ENCODE data around the gene PRKCH. TPM values are rescaled to one million over a fixed set of nuclear protein-coding genes. Genes with fewer than 3 reads are reported as not detected.

PRKCH gene
- polyA plus RNA-seq, 1 donor from 2014 or later = 2.0 TPM

GRCh38 chr14:61460063-61460462 lies 138.7 kb downstream of the PRKCH start:
- no peak overlapping the region for H2AFZ ChIP-seq (ENCODE audit: low read depth, low read length)

DNA sequence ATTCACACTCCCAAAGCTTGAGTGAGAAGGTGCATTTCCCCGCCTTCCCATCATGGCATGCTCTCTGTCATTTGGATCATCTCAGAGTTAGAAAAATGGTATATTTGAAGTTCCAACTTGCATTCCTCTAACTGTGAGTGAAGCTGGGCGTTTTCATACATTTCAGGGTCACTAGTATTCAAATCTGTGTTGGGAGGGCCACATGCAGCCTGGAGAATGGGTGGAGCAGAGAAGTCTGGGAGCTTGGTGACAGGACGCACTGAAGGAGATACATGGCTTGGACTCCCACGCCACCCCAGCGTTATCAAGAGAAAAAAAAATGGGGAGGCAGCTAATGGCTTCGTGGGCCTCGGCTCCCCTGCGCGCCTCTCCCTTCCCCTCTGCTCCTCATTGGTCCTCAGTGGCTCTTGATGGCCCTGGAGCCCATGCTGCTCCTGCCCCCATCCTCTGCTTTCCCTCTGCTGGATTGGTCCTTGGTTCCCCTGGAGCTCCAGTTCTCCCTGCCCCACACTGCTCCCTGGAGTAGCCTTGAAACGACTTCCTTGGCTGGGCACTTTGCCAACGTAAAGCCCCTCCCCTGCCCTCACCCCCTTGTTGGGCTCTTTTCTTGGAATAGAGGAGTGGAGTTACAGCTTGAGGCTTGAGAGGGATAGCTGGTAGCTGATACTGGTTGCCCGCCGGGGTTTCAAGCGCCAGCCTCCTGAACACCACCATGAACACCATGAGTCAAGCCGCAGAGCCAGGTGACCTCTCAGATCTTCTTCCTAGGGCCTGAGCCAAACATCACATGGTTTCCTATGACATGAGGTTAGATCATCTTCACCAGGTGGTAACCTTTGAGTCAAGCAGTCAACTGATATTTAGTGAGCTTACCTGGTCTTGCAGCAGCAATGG lies 139.6 kb downstream of the PRKCH start:
- no peaks in the 10 kb centered on the region for H4K20me1 ChIP-seq (ENCODE audit: insufficient read depth)
- H3K79me2 ChIP-seq (replicated peaks; ENCODE audit: insufficient read depth, low read length) = no peaks in the 10 kb centered on the region
- no peaks in the 10 kb centered on the region for H3K9me2 ChIP-seq (ENCODE audit: insufficient read depth, low read length)
- no peak overlapping the region for H3K4me3 ChIP-seq (ENCODE audit: low read length)
- no peak overlapping the region for H3K27ac ChIP-seq (ENCODE audit: low read length)
- no peak overlapping the region for H2AFZ ChIP-seq (ENCODE audit: low read depth, low read length)
- no peaks in the 10 kb centered on the region for H3K36me3 ChIP-seq (ENCODE audit: insufficient read depth, low read length)
- TF ChIP-seq RAD21 (conservative IDR thresholded peaks at IDR 0.05) (no peak), MXI1 (conservative IDR thresholded peaks at IDR 0.05; ENCODE audit: poor library complexity, severe bottlenecking) (no peak), EZH2 (IDR thresholded peaks at IDR 0.05; ENCODE audit: borderline replicate concordance, insufficient read depth, low read length, poor library complexity, severe bottlenecking) (no peak), POLR2AphosphoS5 (IDR thresholded peaks at IDR 0.05) (no peak), EP300 (conservative IDR thresholded peaks at IDR 0.05; ENCODE audit: poor library complexity, severe bottlenecking) (no peak)
- TF ChIP-seq, protein P1, sequence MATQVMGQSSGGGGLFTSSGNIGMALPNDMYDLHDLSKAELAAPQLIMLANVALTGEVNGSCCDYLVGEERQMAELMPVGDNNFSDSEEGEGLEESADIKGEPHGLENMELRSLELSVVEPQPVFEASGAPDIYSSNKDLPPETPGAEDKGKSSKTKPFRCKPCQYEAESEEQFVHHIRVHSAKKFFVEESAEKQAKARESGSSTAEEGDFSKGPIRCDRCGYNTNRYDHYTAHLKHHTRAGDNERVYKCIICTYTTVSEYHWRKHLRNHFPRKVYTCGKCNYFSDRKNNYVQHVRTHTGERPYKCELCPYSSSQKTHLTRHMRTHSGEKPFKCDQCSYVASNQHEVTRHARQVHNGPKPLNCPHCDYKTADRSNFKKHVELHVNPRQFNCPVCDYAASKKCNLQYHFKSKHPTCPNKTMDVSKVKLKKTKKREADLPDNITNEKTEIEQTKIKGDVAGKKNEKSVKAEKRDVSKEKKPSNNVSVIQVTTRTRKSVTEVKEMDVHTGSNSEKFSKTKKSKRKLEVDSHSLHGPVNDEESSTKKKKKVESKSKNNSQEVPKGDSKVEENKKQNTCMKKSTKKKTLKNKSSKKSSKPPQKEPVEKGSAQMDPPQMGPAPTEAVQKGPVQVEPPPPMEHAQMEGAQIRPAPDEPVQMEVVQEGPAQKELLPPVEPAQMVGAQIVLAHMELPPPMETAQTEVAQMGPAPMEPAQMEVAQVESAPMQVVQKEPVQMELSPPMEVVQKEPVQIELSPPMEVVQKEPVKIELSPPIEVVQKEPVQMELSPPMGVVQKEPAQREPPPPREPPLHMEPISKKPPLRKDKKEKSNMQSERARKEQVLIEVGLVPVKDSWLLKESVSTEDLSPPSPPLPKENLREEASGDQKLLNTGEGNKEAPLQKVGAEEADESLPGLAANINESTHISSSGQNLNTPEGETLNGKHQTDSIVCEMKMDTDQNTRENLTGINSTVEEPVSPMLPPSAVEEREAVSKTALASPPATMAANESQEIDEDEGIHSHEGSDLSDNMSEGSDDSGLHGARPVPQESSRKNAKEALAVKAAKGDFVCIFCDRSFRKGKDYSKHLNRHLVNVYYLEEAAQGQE (IDR thresholded peaks at IDR 0.05; ENCODE audit: borderline replicate concordance) = no peak
- H3K4me2 ChIP-seq (ENCODE audit: low read length) = no peak overlapping the region
- no peaks in the 10 kb centered on the region for H3F3A ChIP-seq (ENCODE audit: insufficient read depth, low read length, poor library complexity, severe bottlenecking)
- H3K9ac ChIP-seq (ENCODE audit: low read length) = no peak overlapping the region
- H3K27me3 ChIP-seq (ENCODE audit: insufficient read depth, low read depth, low read length) = no peaks in the 10 kb centered on the region
- H3K9me3 ChIP-seq (ENCODE audit: low read length) = no peaks in the 10 kb centered on the region

More at GRCh38 chr14:61460063-61460462, 138.7 kb downstream of the PRKCH start:
- TF ChIP-seq MXI1 (conservative IDR thresholded peaks at IDR 0.05; ENCODE audit: poor library complexity, severe bottlenecking) = no peak
- TF ChIP-seq RAD21 (conservative IDR thresholded peaks at IDR 0.05) = no peak
- TF ChIP-seq EZH2 (IDR thresholded peaks at IDR 0.05; ENCODE audit: borderline replicate concordance, insufficient read depth, low read length, poor library complexity, severe bottlenecking) = no peak
- no peak for TF ChIP-seq POLR2AphosphoS5 (IDR thresholded peaks at IDR 0.05)
- TF ChIP-seq TAF1 (IDR thresholded peaks at IDR 0.05; ENCODE audit: low read depth) = no peak
- TF ChIP-seq, protein P2, sequence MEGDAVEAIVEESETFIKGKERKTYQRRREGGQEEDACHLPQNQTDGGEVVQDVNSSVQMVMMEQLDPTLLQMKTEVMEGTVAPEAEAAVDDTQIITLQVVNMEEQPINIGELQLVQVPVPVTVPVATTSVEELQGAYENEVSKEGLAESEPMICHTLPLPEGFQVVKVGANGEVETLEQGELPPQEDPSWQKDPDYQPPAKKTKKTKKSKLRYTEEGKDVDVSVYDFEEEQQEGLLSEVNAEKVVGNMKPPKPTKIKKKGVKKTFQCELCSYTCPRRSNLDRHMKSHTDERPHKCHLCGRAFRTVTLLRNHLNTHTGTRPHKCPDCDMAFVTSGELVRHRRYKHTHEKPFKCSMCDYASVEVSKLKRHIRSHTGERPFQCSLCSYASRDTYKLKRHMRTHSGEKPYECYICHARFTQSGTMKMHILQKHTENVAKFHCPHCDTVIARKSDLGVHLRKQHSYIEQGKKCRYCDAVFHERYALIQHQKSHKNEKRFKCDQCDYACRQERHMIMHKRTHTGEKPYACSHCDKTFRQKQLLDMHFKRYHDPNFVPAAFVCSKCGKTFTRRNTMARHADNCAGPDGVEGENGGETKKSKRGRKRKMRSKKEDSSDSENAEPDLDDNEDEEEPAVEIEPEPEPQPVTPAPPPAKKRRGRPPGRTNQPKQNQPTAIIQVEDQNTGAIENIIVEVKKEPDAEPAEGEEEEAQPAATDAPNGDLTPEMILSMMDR (IDR thresholded peaks at IDR 0.05; ENCODE audit: poor library complexity, severe bottlenecking) = no peak
- no peak for TF ChIP-seq EP300 (conservative IDR thresholded peaks at IDR 0.05; ENCODE audit: poor library complexity, severe bottlenecking)
- no peak for TF ChIP-seq SMC3 (conservative IDR thresholded peaks at IDR 0.05; ENCODE audit: poor library complexity)
- TF ChIP-seq, protein P1 (IDR thresholded peaks at IDR 0.05; ENCODE audit: borderline replicate concordance) = no peak
- no peaks in the 10 kb centered on the region for H4K20me1 ChIP-seq (ENCODE audit: insufficient read depth)
- H3K4me2 ChIP-seq (ENCODE audit: low read length) = no peak overlapping the region
- H3K27me3 ChIP-seq (ENCODE audit: insufficient read depth, low read depth, low read length) = no peaks in the 10 kb centered on the region
- H3K27ac ChIP-seq (ENCODE audit: low read length) = no peak overlapping the region
- no peaks in the 10 kb centered on the region for H3F3A ChIP-seq (ENCODE audit: insufficient read depth, low read length, poor library complexity, severe bottlenecking)
- H3K9me2 ChIP-seq (ENCODE audit: insufficient read depth, low read length) = no peaks in the 10 kb centered on the region
- no peaks in the 10 kb centered on the region for H3K9me3 ChIP-seq (ENCODE audit: low read length)
- no peak overlapping the region for H3K4me3 ChIP-seq (ENCODE audit: low read length)
- no peaks in the 10 kb centered on the region for H3K79me2 ChIP-seq (replicated peaks; ENCODE audit: insufficient read depth, low read length)
- no peak overlapping the region for H3K9ac ChIP-seq (ENCODE audit: low read length)
- no peaks in the 10 kb centered on the region for H3K36me3 ChIP-seq (ENCODE audit: insufficient read depth, low read length)
